Retinal pigment epithelial cell (primary cell): ENCODE data around the gene UTP18.
"Not testable (repeated sequence)": the region's sequence is repeated elsewhere in the genome, so short reads cannot be mapped to it uniquely, and the experiment has no call there.

Experiments
- DNase-seq: peaks from one replicate; pipeline ENCODE4 v3.0.0-alpha.2; 2010; ENCODE audit warnings: low read depth
- H3K4me3 ChIP-seq: 2 replicates; pipeline ENCODE4 v1.5.1; 2011; ENCODE audit warnings: mild to moderate bottlenecking, low read length, control low read depth, moderate library complexity
- TF ChIP-seq, protein P1 (sequence below): conservative IDR thresholded peaks from 2 replicates; pipeline ENCODE4 v1.5.1; 2011; ENCODE audit warnings: low read depth, low read length, control low read depth, inconsistent platforms

UTP18 gene

GRCh38 chr17:51299859-51300258, 39.5 kb downstream of the UTP18 start:
- no peak for DNase-seq
- TF ChIP-seq, protein P1, sequence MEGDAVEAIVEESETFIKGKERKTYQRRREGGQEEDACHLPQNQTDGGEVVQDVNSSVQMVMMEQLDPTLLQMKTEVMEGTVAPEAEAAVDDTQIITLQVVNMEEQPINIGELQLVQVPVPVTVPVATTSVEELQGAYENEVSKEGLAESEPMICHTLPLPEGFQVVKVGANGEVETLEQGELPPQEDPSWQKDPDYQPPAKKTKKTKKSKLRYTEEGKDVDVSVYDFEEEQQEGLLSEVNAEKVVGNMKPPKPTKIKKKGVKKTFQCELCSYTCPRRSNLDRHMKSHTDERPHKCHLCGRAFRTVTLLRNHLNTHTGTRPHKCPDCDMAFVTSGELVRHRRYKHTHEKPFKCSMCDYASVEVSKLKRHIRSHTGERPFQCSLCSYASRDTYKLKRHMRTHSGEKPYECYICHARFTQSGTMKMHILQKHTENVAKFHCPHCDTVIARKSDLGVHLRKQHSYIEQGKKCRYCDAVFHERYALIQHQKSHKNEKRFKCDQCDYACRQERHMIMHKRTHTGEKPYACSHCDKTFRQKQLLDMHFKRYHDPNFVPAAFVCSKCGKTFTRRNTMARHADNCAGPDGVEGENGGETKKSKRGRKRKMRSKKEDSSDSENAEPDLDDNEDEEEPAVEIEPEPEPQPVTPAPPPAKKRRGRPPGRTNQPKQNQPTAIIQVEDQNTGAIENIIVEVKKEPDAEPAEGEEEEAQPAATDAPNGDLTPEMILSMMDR, result no peak
- H3K4me3 ChIP-seq, result no peak overlapping the region

- no peak for DNase-seq
- TF ChIP-seq, protein P1, result no peak
- H3K4me3 ChIP-seq, result no peak overlapping the region
Observed at GRCh38 chr17:51305182-51305581, 44.8 kb downstream of the UTP18 start.

- not testable (repeated sequence) for H3K4me3 ChIP-seq, DNase-seq
Observed at GRCh38 chr17:51312003-51312402, 51.7 kb downstream of the UTP18 start.

- TF ChIP-seq, protein P1, result no peak
- no peak for DNase-seq
- H3K4me3 ChIP-seq, result no peak overlapping the region
Observed at GRCh38 chr17:51319186-51319585, 58.8 kb downstream of the UTP18 start.

- DNase-seq, result no peak
Observed at GRCh38 chr17:51322390-51323029, 62.2 kb downstream of the UTP18 start.

DNA sequence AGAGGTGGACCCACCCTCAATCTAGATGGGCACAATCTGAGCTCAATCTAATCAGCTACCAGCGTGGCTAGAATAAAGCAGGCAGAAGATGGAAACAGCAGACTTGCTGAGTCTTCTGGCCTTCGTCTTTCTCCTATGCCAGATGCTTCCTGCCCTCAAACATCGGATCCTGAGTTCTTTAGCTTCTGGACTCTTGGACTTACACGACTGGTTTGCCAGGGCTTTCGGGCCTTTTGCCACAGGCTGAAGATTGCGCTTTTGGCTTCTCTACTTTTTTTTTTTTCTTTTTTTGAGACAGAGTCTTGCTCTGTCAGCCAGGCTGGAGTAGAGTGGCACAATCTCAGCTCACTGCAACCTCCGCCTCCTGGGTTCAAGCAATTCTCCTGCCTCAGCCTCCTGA, 65.1 kb downstream of the UTP18 start:
- no peak overlapping the region for H3K4me3 ChIP-seq
- TF ChIP-seq, protein P1, result no peak
- no peak for DNase-seq

More at GRCh38 chr17:51322390-51323029, 62.2 kb downstream of the UTP18 start:
- no peak overlapping the region for H3K4me3 ChIP-seq
- TF ChIP-seq, protein P1, result peak; percentile 40

- not testable (repeated sequence) for DNase-seq
Observed at GRCh38 chr17:51330861-51331503, 70.6 kb downstream of the UTP18 start.

DNA sequence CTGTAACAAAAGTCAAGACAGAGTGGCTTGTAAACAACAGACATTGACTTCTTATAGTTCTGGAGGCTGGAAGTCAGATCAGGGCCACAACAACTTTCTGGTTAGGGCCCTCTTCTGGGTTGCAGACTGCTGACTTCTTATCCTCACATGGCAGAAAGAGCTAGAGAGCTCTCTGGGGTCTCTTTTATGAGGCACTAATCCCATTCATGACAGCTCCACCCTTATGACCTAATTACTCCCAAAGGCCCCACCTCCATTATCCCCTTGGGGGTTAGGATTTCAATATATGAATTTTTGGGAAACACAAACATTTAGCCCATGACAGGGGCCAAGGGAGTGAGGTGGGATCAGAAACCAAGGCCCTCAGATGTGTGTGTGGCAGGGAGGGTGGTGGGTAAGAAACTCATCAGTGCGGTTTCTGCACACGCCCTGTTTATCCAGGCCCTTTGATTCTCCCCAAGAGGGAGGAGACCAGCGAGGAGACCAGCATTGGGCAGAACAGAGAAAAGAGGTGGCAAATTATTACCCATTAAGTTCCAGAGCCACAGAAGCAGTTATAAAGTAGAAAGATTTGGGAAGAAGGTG, 74.8 kb downstream of the UTP18 start:
- TF ChIP-seq, protein P1, result no peak

More at GRCh38 chr17:51330861-51331503, 70.6 kb downstream of the UTP18 start:
- not testable (repeated sequence) for H3K4me3 ChIP-seq

More for the DNA sequence above, 74.8 kb downstream of the UTP18 start:
- DNase-seq, result no peak
- H3K4me3 ChIP-seq, result no peak overlapping the region
